HCT116 (cell line): ENCODE measurements around the gene ADGRE2. TPM values are rescaled to one million over a fixed set of nuclear protein-coding genes. Genes with fewer than 3 reads are reported as not detected.

Experiments
- ATAC-seq: fragments of 200-7000 bp; cut with Tn5 transposase; 2 replicates; pipeline ENCODE4 v1.9.1; 2020; ENCODE audit warnings: mild to moderate bottlenecking, moderate library complexity
- BruUV-seq: library from RNA; stranded (reverse); fragments of 400-500 nt; replicated peaks from 2 replicates; lab custom pipeline; 2021; lab: Mats Ljungman, UMichigan
- CTCF ChIA-PET: fragments of 300-600 bp; sonication (Branson Sonifier 250); formaldehyde crosslinking; loops from one replicate; lab custom pipeline; 2021; ENCODE audit warnings: antibody characterized with exemption; lab: Charles Lee
- POLR2A ChIA-PET: fragments of 300-600, 350-600 bp; sonication (Branson Sonifier 250); formaldehyde crosslinking; loops from one replicate; lab custom pipeline; 2021; ENCODE audit warnings: antibody characterized with exemption; lab: Charles Lee
- RAD21 ChIA-PET, 2 experiments: fragments of 300-600 bp; sonication (Branson Sonifier 250); formaldehyde crosslinking; loops; one replicate each; lab custom pipeline; 2023; ENCODE audit warnings: low total read pairs in 2 of 2; ENCODE audit not compliant: uncharacterized antibody in 2 of 2, unreplicated experiment in 2 of 2, low non-redundant PET in 1 of 2; lab: Charles Lee
- DNase-seq: peaks from one replicate; pipeline ENCODE4 v3.0.0-alpha.2; 2010; ENCODE audit warnings: low read depth, low spot score
- H2AFZ ChIP-seq: fragments of 200-600 bp; shearing (Covaris generic), sonication (generic); 2 replicates; pipeline ENCODE4 v1.6.1; 2017; ENCODE audit warnings: low read depth, mixed run types, mixed read lengths, antibody characterized with exemption, low read length; ENCODE audit not compliant: poor library complexity, severe bottlenecking
- H3K27ac ChIP-seq: 2 replicates; pipeline ENCODE4 v1.5.1; 2012; ENCODE audit warnings: low read depth, low read length
- H3K27me3 ChIP-seq: fragments of 200-600 bp; sonication (generic); 2 replicates; pipeline ENCODE4 v1.6.1; 2016; ENCODE audit warnings: mixed run types, low read length, mixed read lengths; ENCODE audit not compliant: insufficient read depth
- H3K36me3 ChIP-seq, 2 experiments: fragments of 200-500 bp in 1 of 2; fragments of 200-600 bp in 1 of 2; sonication (Bioruptor generic) in 1 of 2; sonication (generic) in 1 of 2; 2 replicates each; pipeline versions ENCODE4 v1.5.1 to v1.6.1; 2014 to 2016; ENCODE audit warnings: low read length in 2 of 2, inconsistent platforms in 1 of 2, mixed read lengths in 1 of 2, mixed run types in 1 of 2; ENCODE audit not compliant: insufficient read depth in 2 of 2, control insufficient read depth in 1 of 2
- H3K4me1 ChIP-seq, 2 experiments: fragments of 200-600 bp in 1 of 2; sonication (generic) in 1 of 2; 2 replicates each; pipeline versions ENCODE4 v1.5.1 to v1.6.1; 2012 to 2017; ENCODE audit warnings: low read length in 2 of 2, inconsistent platforms in 1 of 2, mild to moderate bottlenecking in 1 of 2, mixed read lengths in 1 of 2, mixed run types in 1 of 2, moderate library complexity in 1 of 2; ENCODE audit not compliant: insufficient read depth in 2 of 2, control insufficient read depth in 1 of 2
- H3K4me2 ChIP-seq: fragments of 200-600 bp; sonication (generic); 2 replicates; pipeline ENCODE4 v1.6.1; 2017; ENCODE audit warnings: mixed run types, low read length, mixed read lengths
- H3K4me3 ChIP-seq, 2 experiments: fragments of 200-600 bp in 1 of 2; sonication (generic) in 1 of 2; replicated peaks in 1 of 2; 2 replicates each; pipeline ENCODE4 v1.5.1; 2011 to 2016; ENCODE audit warnings: low read length in 2 of 2, control low read depth in 1 of 2, low read depth in 1 of 2, mild to moderate bottlenecking in 1 of 2, mixed read lengths in 1 of 2, mixed run types in 1 of 2
- H3K79me2 ChIP-seq: fragments of 200-600 bp; sonication (generic); 2 replicates; pipeline ENCODE4 v1.6.1; 2017; ENCODE audit warnings: mild to moderate bottlenecking, mixed run types, low read length, moderate library complexity, mixed read lengths; ENCODE audit not compliant: insufficient read depth
- H3K9ac ChIP-seq: fragments of 200-600 bp; sonication (generic); 2 replicates; pipeline ENCODE4 v1.6.1; 2016; ENCODE audit warnings: low read length, mixed read lengths
- H3K9me2 ChIP-seq: fragments of 200-600 bp; sonication (generic), shearing (Covaris generic); 2 replicates; pipeline ENCODE4 v1.6.1; 2017; ENCODE audit warnings: mixed run types, mild to moderate bottlenecking, moderate library complexity; ENCODE audit not compliant: insufficient read depth
- H3K9me3 ChIP-seq, 2 experiments: fragments of 200-500 bp in 1 of 2; fragments of 200-600 bp in 1 of 2; sonication (Bioruptor generic) in 1 of 2; sonication (generic) in 1 of 2; 2 replicates each; pipeline ENCODE4 v1.6.1; 2014 to 2017; ENCODE audit warnings: low read length in 2 of 2, mixed read lengths in 2 of 2, inconsistent platforms in 1 of 2, low read depth in 1 of 2, mild to moderate bottlenecking in 1 of 2, mixed run types in 1 of 2, moderate library complexity in 1 of 2; ENCODE audit not compliant: control insufficient read depth in 1 of 2, insufficient read depth in 1 of 2
- H4K20me1 ChIP-seq: fragments of 200-600 bp; sonication (generic), shearing (Covaris generic); 2 replicates; pipeline ENCODE4 v1.6.1; 2017; ENCODE audit warnings: mixed run types, mild to moderate bottlenecking, moderate library complexity; ENCODE audit not compliant: insufficient read depth
- CBX3 ChIP-seq: IDR thresholded peaks from 2 replicates; pipeline ENCODE4 v1.6.1; 2012; ENCODE audit warnings: low read depth
- EZH2phosphoT487 ChIP-seq: fragments of 200-600 bp; IDR thresholded peaks from 2 replicates; pipeline ENCODE4 v1.6.1; 2018; ENCODE audit warnings: antibody characterized with exemption, borderline replicate concordance
- FOSL1 ChIP-seq: IDR thresholded peaks from 2 replicates; pipeline ENCODE4 v1.6.1; 2012; ENCODE audit warnings: low read depth
- JUND ChIP-seq: IDR thresholded peaks from 2 replicates; pipeline ENCODE4 v1.6.1; 2012
- POLR2AphosphoS5 ChIP-seq: IDR thresholded peaks from 2 replicates; pipeline ENCODE4 v1.6.1; 2011; ENCODE audit warnings: mild to moderate bottlenecking, low read depth, low read length, moderate library complexity
- RAD21 ChIP-seq: IDR thresholded peaks from 2 replicates; pipeline ENCODE4 v1.6.1; 2012; ENCODE audit warnings: low read depth, mild to moderate bottlenecking
- SIN3A ChIP-seq: IDR thresholded peaks from 2 replicates; pipeline ENCODE4 v1.6.1; 2012; ENCODE audit warnings: low read depth
- SP1 ChIP-seq: IDR thresholded peaks from 2 replicates; pipeline ENCODE4 v1.6.1; 2012; ENCODE audit warnings: low read depth
- SRF ChIP-seq: IDR thresholded peaks from 2 replicates; pipeline ENCODE4 v1.6.1; 2012; ENCODE audit warnings: low read depth
- TCF7L2 ChIP-seq: IDR thresholded peaks from 2 replicates; pipeline ENCODE4 v1.7.0; 2011; ENCODE audit warnings: borderline replicate concordance, inconsistent platforms; ENCODE audit not compliant: insufficient read depth, insufficient read length; ENCODE audit errors: extremely low read depth
- YY1 ChIP-seq: IDR thresholded peaks from 2 replicates; pipeline ENCODE4 v1.6.1; 2011; ENCODE audit warnings: low read length, low read depth, moderate library complexity, mild to moderate bottlenecking; ENCODE audit not compliant: insufficient replicate concordance; ENCODE audit errors: extremely low read depth
- ZFX ChIP-seq: fragments of 450-650 bp; IDR thresholded peaks from 2 replicates; pipeline ENCODE4 v1.6.1; 2017
- ZNF274 ChIP-seq: fragments of 200-500 bp; sonication (Bioruptor generic); IDR thresholded peaks from 2 replicates; pipeline ENCODE4 v1.6.1; 2014; ENCODE audit warnings: mild to moderate bottlenecking, low read depth, low read length, inconsistent platforms
- intact Hi-C: fragments of 100-400 bp; cut with micrococcal nuclease; formaldehyde crosslinking; loops from 2 replicates; pipeline ENCODE4 v1.10.0; 2022
- total RNA-seq: library from RNA; stranded (reverse); gene quantifications from one replicate; pipeline ENCODE4 v1.2.1, GENCODE V29; 2021; ENCODE audit not compliant: unreplicated experiment
- TF ChIP-seq, protein P1 (sequence below): IDR thresholded peaks from 2 replicates; pipeline ENCODE4 v1.6.1; 2012; ENCODE audit warnings: low read depth
- TF ChIP-seq, protein P2 (sequence below), 3 experiments: fragments of 200-600 bp in 1 of 3; sonication (generic) in 1 of 3; IDR thresholded peaks in 2 of 3; conservative IDR thresholded peaks in 1 of 3; 2 replicates each; pipeline ENCODE4 v1.5.1; 2012 to 2017; ENCODE audit warnings: low read depth in 2 of 3, low read length in 2 of 3, antibody characterized with exemption in 1 of 3, borderline replicate concordance in 1 of 3, control low read depth in 1 of 3, mild to moderate bottlenecking in 1 of 3, mixed read lengths in 1 of 3, mixed run types in 1 of 3, moderate library complexity in 1 of 3; ENCODE audit not compliant: insufficient read depth in 1 of 3
- TF ChIP-seq, protein P3 (sequence below): IDR thresholded peaks from 2 replicates; pipeline ENCODE4 v1.6.1; 2012
- TF ChIP-seq, protein P4 (sequence below): IDR thresholded peaks from 2 replicates; pipeline ENCODE4 v1.6.1; 2011; ENCODE audit warnings: mild to moderate bottlenecking, low read length, moderate library complexity; ENCODE audit not compliant: insufficient replicate concordance; ENCODE audit errors: extremely low read depth

ADGRE2 gene
- total RNA-seq, 1 experiment from 2014 or later = 8.4 TPM

DNA sequence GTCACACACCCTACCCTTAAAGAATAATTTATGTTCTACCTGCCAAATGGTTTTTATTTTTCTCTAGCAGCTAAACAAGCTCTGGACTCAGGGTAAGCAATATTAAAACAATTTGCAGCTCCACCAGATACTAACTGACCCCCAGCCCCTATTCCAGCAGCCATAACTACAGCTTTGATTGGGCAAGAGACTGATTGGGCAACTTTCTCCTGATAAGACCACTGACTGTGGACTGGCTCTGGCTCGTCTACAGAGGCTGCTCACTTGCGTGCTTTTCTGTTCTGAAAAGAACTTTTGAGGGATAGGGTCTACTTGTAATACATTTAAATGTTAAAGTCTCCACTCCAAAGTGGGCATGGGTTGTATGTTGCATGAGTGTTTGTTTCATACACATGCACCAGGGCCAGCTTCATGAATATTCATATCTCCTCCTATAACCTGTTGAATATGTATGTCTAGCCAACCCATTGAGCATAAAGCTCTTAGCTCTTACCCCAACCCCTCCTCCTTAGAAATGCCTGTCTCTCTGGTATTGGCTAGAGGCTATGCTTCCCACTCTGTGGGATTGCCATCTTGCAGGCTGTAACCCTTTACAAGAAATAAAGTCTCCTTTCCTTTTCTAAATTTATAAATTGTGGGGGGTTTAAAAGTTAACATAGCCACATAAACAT is 36.8 kb upstream of the ADGRE2 start:
- Histone ChIP-seq H3K9me2 (no peaks in the 10 kb centered on the region), H3K4me1 (no peaks in the 10 kb centered on the region), H3K4me2 (no peak overlapping the region), H2AFZ (no peak overlapping the region), H3K79me2 (no peaks in the 10 kb centered on the region), H4K20me1 (no peaks in the 10 kb centered on the region), H3K9me3 (no peaks in the 10 kb centered on the region), H3K36me3 (no peaks in the 10 kb centered on the region), H3K4me3 (no peak overlapping the region), H3K9ac (no peak overlapping the region), H3K27ac (no peak overlapping the region), H3K27me3 (0 out of 2 replicates have a peak, but pooled peaks cover 8% of the 10 kb centered on the region)
- ChIA-PET CTCF (no interaction called here), RAD21 (no interaction called here), POLR2A (no interaction called here)
- DNase-seq (no peak), ATAC-seq (no peak)
- no TSS peak for BruUV-seq
- intact Hi-C loops = no loop called here
- TF ChIP-seq JUND = no peak
- TF ChIP-seq POLR2AphosphoS5 = no peak
- no peak for TF ChIP-seq YY1
- TF ChIP-seq SP1 = no peak
- TF ChIP-seq FOSL1 = no peak
- TF ChIP-seq TCF7L2 = no peak
- no peak for TF ChIP-seq RAD21
- TF ChIP-seq, protein P1, sequence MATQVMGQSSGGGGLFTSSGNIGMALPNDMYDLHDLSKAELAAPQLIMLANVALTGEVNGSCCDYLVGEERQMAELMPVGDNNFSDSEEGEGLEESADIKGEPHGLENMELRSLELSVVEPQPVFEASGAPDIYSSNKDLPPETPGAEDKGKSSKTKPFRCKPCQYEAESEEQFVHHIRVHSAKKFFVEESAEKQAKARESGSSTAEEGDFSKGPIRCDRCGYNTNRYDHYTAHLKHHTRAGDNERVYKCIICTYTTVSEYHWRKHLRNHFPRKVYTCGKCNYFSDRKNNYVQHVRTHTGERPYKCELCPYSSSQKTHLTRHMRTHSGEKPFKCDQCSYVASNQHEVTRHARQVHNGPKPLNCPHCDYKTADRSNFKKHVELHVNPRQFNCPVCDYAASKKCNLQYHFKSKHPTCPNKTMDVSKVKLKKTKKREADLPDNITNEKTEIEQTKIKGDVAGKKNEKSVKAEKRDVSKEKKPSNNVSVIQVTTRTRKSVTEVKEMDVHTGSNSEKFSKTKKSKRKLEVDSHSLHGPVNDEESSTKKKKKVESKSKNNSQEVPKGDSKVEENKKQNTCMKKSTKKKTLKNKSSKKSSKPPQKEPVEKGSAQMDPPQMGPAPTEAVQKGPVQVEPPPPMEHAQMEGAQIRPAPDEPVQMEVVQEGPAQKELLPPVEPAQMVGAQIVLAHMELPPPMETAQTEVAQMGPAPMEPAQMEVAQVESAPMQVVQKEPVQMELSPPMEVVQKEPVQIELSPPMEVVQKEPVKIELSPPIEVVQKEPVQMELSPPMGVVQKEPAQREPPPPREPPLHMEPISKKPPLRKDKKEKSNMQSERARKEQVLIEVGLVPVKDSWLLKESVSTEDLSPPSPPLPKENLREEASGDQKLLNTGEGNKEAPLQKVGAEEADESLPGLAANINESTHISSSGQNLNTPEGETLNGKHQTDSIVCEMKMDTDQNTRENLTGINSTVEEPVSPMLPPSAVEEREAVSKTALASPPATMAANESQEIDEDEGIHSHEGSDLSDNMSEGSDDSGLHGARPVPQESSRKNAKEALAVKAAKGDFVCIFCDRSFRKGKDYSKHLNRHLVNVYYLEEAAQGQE = no peak
- no peak for TF ChIP-seq CBX3
- TF ChIP-seq, protein P2, sequence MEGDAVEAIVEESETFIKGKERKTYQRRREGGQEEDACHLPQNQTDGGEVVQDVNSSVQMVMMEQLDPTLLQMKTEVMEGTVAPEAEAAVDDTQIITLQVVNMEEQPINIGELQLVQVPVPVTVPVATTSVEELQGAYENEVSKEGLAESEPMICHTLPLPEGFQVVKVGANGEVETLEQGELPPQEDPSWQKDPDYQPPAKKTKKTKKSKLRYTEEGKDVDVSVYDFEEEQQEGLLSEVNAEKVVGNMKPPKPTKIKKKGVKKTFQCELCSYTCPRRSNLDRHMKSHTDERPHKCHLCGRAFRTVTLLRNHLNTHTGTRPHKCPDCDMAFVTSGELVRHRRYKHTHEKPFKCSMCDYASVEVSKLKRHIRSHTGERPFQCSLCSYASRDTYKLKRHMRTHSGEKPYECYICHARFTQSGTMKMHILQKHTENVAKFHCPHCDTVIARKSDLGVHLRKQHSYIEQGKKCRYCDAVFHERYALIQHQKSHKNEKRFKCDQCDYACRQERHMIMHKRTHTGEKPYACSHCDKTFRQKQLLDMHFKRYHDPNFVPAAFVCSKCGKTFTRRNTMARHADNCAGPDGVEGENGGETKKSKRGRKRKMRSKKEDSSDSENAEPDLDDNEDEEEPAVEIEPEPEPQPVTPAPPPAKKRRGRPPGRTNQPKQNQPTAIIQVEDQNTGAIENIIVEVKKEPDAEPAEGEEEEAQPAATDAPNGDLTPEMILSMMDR (IDR thresholded peaks at IDR 0.05 in 2 of 3, conservative IDR thresholded peaks at IDR 0.05 in 1 of 3; ENCODE audit: borderline replicate concordance in 1 of 3, insufficient read depth in 1 of 3, low read depth in 2 of 3, low read length in 2 of 3) = no peak
- TF ChIP-seq, protein P3, sequence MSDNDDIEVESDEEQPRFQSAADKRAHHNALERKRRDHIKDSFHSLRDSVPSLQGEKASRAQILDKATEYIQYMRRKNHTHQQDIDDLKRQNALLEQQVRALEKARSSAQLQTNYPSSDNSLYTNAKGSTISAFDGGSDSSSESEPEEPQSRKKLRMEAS = no peak
- TF ChIP-seq ZFX = no peak
- TF ChIP-seq SRF = no peak
- no peak for TF ChIP-seq SIN3A
- TF ChIP-seq EZH2phosphoT487 = no peak
- TF ChIP-seq, protein P4, sequence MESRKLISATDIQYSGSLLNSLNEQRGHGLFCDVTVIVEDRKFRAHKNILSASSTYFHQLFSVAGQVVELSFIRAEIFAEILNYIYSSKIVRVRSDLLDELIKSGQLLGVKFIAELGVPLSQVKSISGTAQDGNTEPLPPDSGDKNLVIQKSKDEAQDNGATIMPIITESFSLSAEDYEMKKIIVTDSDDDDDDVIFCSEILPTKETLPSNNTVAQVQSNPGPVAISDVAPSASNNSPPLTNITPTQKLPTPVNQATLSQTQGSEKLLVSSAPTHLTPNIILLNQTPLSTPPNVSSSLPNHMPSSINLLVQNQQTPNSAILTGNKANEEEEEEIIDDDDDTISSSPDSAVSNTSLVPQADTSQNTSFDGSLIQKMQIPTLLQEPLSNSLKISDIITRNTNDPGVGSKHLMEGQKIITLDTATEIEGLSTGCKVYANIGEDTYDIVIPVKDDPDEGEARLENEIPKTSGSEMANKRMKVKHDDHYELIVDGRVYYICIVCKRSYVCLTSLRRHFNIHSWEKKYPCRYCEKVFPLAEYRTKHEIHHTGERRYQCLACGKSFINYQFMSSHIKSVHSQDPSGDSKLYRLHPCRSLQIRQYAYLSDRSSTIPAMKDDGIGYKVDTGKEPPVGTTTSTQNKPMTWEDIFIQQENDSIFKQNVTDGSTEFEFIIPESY = no peak
- no peak for TF ChIP-seq ZNF274
